Stimulated activated CD4-positive, alpha-beta T cell treated with anti-CD3 and anti-CD28 coated beads, Interleukin-1b, Interleukin-23, amount 100 ng/mL, for 4 hours (primary cell): ENCODE results near the gene TRIM77.
"Not testable (repeated sequence)": the region's sequence is repeated elsewhere in the genome, so short reads cannot be mapped to it uniquely, and the experiment has no call there.

Experiments
- DNase-seq, 2 donors: peaks; one replicate each; pipeline ENCODE4 v3.0.0-alpha.2; 2020; ENCODE audit warnings: low read depth in 2 of 2

TRIM77 gene, protein sequence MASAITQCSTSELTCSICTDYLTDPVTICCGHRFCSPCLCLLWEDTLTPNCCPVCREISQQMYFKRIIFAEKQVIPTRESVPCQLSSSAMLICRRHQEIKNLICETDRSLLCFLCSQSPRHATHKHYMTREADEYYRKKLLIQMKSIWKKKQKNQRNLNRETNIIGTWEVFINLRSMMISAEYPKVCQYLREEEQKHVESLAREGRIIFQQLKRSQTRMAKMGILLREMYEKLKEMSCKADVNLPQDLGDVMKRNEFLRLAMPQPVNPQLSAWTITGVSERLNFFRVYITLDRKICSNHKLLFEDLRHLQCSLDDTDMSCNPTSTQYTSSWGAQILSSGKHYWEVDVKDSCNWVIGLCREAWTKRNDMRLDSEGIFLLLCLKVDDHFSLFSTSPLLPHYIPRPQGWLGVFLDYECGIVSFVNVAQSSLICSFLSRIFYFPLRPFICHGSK

DNA sequence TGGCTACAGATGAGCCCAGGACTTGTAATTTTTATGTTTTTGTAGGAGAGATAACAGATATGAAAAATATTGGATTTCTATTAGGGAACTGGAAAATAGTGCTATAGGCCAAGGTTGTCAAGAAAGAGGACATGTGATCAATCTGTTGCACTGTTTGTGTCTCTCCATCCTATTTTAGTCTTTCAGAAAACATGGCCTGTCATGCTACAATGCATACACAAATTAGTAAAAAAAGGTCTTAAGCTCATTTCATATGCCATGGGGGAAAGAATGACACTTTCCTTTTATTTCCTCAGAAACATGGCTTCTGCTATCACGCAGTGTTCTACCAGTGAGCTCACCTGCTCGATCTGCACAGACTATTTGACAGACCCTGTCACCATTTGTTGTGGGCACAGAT lies at the start of gene TRIM77:
TSS of gene TRIM77 (plus strand) at position 301 of the 400 bp plus-strand sequence. CDS start at position 301, 0 bp downstream.
- not testable (repeated sequence) for DNase-seq

DNA sequence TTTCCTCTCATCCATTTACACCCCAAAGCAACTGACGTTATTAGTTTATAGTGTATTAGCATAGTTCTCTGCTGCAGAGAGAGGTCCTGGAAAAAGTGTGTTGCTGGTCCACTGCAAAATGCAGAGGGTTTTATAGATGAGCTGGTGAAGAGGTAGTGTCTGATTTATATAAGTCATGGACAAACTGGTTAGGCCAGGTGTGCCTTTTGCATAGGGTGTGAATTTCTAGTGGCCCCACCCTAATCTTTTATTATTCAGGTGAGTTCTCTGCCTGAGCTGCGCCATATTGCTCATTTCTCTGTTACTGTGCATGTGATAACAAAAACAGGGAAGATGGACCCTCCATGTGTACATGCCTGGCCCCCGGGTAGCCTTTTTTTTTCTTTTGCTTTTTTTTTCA lies 43.1 kb upstream of the TRIM77 start:
- DNase-seq: no peak

DNA sequence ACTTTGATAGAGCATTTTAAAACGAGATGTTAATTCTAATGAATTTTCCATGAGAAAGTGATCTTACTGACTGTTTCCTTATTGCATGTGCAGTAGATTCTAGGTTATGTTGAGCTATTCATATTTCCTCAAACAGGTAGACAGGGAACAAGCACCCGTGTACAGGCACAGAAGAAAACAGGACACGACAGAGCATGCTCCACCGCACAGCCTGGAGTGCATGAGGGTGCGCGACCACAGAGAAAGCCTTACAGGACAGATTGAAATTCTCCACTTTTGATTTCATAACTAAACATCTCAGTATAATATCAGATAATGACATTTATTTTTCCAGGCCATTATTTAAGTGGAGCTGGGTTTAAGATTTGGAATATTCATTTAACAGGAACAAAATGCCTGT lies 41.9 kb upstream of the TRIM77 start:
- DNase-seq: not testable (repeated sequence)

DNA sequence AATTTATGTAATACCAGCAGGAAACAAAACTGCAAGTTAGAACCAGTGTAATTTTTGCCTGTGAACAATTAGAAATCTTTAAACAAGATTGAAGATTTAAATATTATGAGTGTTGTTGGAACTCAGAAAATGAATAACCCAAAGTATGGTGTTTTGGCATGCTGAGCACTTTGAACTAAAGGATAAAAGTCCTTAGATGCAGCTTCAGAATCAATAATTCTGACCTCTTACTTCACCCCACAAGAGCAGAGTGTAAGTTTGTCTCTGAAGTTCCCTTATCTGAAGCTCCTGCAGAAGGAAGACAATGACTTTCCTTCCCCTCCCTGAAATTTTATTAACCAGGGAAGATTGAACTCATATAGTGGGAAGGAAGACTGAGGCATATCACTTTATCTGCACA lies 40.5 kb upstream of the TRIM77 start:
- DNase-seq: not testable (repeated sequence)

DNA sequence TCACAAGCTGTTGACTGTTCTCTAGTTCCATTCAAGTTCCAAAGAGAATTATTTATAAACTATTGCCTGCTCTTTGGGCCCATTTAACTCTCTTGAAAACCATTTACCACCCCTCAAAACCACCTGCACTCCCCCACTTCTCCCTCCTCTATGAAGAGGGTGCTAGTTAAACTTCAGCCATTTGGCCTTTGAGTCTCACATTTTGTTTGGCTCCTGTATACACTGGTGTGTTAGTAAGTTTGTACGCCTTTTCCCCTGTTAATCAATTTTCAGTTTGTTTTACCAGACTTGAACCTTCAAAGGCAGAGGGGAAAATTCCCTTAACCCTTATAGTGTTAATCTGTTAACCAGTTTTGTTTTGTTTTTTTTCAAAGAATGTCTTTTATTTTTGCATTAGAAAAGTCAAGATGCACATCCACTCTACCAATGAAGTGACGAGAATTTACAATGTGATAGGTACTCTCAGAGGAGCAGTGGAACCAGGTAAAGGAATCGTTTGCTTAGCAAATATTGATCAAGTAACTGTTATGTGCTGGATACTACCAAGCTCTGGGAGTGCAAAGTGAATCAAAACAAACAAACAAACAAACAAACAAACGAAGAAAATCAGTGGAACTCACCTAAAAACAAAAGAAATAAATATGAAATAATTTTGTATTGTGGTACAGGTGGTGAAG lies 40.0 kb upstream of the TRIM77 start:
- DNase-seq: not testable (repeated sequence)

DNA sequence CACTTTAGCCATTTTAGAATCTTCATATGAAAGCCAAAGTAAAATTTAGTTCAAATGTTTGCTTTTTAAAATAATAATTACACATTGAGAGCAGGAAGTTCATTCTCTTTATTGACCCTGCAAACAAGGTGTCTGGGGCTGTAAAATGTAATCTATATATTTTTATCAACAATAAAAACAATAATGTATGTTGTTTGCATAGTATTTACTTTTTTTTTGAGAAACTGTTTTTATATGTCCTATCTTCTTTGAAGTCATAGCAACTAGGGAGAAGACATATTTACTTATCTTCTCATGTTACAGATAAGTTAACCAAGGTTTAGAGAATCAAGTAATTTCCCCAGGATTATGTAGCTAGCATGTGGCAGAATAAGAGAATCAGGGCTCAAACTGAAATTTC lies 37.6 kb upstream of the TRIM77 start:
- DNase-seq: not testable (repeated sequence)

DNA sequence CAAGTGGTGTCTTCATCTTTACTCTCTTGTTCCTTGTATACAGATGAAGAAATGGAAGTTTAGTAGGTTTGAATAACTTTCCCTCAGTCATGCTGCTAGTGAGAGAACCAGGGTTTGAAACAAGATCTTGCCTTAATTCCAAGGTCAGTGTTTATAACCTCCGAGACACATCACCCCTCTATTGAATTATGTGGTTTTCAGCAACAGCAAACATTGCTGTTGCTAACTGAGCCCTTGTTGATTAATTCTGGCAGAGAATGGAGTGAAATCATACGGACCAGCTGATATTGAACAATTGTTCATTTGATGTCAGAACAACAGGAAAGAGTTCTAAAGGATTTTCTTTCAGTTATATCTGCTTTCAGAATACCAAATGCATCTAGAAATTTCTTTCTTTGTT lies 36.7 kb upstream of the TRIM77 start:
- DNase-seq: not testable (repeated sequence)

DNA sequence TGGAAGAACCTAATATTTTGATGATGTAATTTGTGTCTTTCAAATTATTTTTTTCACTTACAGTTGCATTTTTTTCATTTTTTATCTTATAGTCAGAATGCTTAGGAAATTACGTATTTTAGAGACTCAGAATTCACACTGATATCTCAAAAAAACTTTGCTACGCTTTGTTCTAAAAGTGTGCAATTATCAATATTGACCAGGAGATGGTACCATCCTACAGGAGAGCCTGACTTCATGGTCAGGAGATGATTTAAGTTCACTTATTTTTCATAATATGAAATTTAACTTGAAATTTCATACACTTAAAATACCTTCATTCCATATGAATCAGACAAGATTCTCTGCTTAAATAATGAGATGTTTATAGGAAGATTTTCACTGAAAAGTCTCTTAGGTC lies 34.7 kb upstream of the TRIM77 start:
- DNase-seq: not testable (repeated sequence)

DNA sequence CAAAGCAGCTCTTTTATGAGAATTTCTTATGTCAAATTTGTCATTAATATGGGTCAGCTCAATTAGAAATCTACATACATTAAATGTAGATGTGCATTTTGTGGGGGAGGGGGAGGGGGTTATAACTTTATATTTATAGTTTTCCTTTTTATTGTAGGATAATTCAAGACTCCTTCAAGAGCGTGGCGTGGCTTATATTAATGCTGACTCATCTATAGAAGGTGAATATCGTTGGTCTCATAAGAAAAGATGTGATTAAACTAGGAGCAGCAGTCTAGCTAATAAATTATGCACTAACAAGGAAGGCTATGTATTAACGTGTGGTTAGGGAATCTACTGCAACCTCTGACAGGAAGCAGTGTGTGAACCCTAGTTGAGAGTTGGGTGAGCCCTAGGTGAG lies 34.2 kb upstream of the TRIM77 start:
- DNase-seq: not testable (repeated sequence)

DNA sequence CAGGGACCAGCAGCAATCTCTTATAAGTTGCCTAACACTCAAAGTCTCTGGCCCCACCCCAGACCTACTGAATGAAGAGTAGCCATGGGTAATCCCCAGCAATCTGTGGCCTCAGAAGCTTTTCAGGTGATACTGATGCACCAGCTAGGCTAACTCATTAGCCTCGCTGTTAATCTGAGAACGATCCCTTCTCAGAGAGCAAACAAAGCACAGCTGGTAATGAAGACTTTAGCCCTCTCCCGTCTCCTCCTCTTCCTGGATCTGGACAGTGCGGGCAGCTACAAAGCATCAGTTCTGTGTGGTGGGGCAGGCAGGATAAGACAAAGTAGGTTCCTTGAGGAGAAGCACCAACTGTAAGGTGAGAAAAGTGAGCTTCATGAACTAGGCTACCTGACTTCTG lies 3.0 kb upstream of the TRIM77 start:
- not testable (repeated sequence) for DNase-seq

DNA sequence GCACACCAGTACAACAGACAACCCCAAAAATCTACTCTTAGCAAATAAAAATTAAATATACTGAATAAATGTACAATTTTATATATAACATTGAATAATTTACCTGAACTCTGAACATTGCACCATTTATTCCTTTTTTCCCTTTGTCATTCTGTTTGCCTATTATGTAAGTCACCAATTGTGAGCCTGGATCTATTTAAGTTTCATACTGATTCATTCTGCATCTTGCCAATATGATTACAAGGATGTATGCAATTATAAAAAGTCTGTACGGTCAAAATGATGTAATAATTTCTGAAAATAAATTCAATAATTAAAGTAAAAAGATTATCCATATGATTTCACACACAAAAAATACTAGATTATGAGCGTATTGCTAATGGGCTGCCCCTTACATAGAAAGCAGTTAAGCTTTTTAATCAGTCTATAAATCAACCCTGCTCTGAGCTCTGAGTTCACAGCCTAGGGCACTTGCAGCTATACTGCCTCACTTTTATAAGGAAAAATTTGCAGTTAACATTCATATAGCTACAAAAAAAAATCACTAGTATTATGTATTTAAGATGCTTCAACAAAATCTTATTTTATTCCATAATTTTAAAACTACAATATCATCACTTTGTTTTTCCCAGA lies 14.9 kb downstream of the TRIM77 start:
- not testable (repeated sequence) for DNase-seq

DNA sequence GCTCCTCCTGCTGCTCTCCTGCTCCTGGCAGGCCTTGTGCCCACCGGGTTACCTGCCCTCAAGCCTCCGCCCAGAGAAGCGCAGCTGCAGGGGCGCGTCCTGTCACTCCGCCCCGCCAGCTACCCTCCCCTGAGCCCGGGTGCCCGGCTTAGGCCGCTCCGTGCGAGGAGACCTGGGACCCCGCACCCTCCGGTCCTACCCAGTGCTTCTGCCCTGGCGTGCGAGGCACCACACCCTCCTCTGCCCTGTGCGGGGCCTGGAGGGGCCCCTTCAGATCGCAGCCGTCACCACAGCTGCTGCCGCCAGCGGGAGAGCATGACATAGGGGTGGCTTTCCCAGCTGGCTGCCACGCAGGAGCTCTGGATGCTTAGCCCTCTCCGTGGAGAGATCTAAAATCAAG lies 20.1 kb downstream of the TRIM77 start:
- DNase-seq: not testable (repeated sequence)

DNA sequence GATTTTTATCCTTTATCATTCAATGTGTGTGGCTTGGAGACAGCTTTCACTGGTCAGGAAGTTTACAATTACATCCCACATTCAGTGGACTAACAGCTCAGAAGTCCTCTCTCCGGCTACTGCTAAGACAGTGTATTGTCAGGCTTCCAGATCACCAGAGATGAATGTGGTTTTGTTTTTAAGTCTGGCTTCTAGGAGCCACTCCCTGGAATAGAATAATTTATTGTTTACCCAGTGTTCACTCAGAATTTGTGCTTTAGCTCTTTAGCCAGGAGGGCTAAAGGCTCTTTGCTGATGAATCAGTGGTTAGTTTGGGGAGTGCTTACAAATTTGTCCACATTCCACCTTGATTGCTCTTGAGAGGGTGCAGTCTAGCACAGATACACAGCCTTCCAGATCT lies 26.5 kb downstream of the TRIM77 start:
- no peak for DNase-seq

DNA sequence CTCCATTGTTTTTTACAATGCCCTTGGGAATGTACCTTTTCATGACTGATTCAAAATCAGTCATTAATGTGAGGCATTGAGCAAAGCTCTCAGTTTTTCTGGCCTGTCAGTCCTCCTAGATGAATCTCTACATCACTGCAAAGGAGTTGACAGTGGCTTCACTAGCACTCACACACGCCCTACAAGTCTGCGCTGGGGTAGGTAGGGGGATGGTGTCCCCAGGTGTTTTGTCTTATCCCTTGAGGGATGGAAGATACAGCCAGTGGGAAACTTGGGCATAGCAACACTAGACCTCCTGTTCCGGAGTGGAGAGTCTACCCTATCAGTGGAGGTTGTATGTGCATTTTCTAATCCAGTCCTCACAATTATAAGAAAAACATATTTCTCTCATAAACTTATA lies 27.0 kb downstream of the TRIM77 start:
- no peak for DNase-seq

DNA sequence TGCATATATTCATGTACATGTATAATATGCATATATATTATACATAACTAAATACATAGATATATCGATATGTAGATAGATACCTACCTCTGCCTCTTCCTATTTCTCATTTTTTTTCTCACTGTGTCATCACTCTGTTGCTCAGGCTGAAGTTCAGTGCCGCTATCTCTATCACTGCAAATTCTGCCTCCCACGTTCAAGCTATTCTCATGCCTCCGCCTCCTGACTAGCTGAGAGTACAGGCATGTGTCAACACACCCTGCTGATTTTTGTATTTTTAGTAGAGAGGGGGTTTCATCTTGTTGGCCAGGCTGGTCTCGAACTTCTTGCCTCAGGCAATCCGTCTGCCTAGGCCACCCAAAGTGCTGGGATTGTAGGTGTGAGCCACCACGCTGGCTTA lies 31.3 kb downstream of the TRIM77 start:
- not testable (repeated sequence) for DNase-seq

DNA sequence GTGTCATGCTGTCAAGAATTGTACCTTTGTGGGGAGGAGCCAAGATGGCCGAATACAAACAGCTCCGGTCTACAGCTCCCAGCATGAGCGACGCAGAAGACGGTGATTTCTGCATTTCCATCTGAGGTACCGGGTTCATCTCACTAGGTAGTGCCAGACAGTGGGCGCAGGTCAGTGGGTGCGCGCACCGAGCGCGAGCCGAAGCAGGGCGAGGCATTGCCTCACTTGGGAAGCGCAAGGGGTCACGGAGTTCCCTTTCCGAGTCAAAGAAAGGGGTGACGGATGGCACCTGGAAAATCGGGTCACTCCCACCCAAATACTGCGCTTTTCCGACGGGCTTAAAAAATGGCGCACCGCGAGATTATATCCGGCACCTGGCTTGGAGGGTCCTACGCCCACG lies 34.1 kb downstream of the TRIM77 start:
- DNase-seq: not testable (repeated sequence)

DNA sequence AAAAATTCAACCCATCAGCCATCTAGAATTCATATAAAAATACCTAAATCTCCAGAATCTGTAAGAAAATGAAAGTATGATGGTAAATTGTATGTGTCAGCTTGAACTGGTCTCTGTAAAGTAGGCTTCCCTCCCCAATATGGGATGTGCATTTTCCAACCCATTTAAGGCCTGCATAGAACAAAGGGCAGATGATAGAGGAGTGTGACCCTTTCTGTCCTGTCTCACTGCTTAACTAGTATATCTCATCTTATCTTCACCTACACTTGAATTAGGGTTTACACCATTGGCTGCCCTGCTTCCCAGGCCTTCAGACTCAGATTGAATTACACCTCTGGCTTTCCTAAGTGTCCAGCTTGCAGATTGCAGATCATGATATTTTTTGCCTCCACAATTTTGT lies 40.7 kb downstream of the TRIM77 start:
- not testable (repeated sequence) for DNase-seq
